Dedifferentiated amniotic fluid mesenchymal stem cell (primary cell): ENCODE results near the gene PLXNA2.

Experiments
- DNase-seq: peaks from one replicate; pipeline ENCODE4 v3.0.0-alpha.2; 2016; ENCODE audit errors: extremely low spot score

Gene PLXNA2

DNA sequence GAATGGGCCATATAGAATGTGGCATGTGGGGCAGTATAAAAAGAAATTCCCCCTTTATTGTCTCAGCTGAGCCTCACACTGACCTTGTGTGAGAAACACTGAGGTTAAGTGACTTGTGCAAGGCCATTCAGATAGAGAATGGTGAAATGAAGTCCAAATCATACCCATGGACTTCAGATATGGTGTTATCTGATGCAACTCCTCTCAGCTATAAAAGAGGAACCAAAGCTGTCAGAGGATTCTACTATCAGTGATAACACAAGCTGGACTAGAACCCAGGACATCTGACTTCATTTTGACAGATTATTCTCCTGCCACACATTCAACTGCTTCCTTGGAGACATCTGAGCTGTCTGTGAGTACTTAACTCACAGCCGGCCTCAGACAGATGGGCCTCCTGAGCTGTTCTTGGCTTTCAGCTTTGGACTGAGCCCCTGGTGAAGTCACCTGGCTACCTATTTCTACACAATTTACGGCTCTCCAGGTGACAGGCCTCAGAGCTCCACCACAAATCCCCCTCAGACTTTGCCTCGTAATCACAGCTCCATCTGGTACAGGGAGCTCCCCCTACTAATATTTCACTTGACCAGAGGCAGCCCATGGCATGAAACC, 104.6 kb downstream of the PLXNA2 start:
- DNase-seq, result no peak

DNA sequence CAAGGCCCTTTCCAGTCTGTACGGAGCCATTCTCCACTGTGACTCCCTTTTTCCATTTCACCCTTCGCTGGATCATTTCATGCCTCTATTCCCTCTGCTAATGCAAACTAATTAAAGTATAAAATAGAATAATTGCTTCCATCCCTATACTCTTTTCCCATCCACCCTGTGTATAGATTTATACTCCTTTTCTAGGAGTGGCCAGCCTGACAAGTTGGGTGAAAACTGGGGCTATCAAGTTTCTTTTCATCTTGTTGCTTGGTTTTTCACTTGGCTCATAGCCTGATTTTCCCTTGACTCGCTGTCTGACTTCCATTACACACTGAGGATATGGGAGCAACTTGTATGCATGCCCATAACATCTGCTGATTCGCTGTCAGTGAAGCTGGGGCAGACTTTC, 107.0 kb downstream of the PLXNA2 start:
- DNase-seq, result no peak

DNA sequence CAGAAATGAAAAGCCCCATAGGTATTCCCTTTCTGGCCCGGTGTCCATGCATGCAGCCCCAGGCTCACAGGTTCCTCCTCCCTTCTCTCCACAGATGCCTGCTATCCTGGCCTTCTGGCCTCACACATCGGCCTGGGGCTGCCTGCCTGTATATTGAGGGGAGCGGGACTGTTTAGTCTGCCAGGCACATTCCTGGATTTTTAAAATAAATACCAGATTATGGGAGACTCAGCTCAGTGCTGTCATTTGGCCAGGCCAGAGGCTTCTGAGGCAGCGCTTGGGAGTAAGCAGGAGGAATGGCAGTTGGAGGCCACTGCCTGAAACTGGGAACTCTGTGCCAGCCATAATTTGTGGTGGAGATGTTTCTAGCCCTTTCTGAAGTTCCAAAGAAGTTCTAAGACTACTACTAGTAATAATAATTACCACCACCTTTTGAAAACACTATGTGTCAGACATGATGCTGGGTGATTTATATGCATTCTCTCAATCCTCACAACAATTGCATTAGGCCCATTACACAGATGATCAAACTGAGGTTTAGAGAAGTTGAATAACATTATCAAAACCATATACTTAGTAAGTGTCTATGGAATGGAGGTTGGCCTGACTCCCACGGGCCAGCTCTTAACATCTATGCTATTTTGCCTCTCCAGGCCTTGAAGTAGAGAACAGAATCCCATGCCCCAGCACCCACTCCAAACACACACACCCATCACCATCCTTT, 107.6 kb downstream of the PLXNA2 start:
- no peak for DNase-seq

DNA sequence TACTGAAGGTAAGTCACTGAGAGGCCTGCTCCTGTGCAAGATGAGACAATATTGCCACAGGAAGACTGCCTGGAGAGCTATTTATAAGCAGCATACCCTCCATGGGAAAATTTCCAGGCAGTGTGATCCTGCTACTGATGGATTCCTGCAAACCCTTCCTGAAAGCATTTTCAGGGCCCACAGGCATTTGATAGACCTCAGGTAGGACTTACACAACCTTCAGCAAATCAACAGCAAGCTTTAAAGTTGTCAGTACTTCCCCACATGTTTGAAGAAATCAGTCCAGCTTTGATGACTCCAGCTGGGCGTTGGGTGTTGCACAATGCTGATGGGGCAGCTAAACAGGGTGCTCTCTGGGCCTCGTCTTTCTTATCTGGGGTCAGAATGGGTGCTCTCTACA, 108.8 kb downstream of the PLXNA2 start:
- no peak for DNase-seq

DNA sequence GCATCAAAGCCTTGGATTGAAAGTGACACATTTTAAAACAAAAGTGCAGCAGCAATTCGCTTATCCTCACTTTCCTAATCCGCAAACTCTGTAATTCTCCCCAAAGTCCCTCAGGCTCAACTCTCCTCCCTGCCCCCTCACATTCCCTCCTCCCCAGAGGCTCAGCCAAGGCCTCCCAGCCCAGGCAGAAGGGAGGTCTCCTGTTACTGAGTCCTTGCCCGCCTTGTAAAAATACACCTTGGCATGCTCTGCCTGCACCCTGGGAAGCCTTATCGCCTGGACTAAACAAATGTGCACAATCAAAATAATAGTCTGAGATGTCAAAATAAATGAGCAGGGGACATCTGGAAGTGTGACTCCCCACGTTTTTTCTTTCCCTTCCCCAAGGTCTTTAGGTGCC, 109.7 kb downstream of the PLXNA2 start:
- DNase-seq, result no peak

DNA sequence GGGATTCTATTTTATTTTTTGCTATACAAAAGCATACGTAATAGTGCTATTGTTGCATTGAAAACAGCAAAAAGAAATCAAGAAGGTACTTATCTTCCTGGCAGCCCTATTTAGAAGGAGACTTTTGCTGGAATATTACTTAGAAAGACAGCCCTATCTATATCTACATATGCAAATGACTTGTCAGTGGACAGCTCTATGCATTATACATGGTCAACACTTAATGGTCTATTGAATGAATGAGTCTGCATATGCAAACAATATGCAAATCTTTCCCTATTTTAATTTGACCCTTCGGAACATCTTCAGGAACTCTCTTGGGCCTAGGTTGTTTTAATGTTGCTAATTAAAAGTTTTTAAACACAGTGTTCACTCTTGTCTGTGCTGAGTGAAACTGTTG, 110.8 kb downstream of the PLXNA2 start:
- no peak for DNase-seq

DNA sequence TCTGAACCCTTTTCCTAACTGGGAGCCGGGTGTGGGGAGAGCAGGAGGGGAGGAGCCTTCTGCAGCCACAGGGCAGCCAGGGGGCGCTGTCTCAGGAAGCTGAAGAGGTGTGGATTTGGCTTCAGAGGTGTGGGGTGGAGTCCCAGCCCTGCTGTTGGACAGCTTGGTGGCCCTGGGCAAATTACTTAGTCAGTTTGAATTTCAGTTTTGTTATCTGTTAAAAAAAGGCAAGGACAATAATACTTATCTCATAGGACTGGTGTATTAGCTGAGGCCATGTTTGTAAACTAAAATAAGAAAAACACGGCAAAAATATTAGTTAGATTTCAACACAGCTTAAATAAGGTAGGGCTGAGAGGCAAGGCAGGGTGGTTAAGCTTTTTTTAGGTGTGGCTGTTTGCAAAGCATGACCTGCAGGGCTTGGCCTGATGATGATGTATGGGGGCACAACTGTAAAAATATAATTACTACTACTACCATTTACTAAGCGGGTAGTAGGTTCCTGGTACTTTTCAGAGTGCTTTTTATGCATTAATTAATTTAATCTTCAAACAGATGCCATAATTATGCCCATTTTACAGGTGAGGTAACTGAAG, 111.8 kb downstream of the PLXNA2 start:
- peak; percentile 64 for DNase-seq

DNA sequence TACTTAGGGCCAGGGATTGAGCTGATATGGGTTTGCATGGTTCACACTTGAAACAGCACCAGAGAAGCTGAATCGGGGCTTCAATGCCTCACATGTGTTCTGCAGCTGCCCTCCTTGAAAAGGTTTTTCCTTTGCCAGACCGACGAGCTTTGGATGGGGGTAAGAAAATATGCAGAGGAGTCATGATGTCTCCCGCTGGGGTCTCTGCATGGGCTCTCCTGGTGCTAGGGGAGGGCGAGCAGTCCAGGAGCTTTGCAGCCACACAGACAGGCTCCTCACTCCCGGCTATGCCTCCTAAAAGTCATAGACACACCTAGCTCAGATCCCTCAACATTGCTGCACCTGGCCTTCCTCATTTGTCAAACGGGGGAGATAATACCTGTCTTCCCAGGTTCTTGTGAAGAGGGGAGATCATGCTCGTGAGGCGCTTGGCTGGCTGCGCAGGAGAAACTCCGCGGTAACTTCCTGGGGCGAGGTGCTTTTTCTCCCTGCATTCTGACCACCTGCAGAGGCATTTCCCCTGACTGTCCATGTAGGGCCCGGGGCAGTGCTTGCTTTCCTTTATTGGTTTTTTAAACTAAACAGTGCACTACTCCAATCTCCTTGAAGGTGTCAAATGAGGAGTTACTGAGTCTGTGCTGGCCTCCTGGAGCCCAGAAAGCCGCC, 112.4 kb downstream of the PLXNA2 start:
- DNase-seq, result no peak

DNA sequence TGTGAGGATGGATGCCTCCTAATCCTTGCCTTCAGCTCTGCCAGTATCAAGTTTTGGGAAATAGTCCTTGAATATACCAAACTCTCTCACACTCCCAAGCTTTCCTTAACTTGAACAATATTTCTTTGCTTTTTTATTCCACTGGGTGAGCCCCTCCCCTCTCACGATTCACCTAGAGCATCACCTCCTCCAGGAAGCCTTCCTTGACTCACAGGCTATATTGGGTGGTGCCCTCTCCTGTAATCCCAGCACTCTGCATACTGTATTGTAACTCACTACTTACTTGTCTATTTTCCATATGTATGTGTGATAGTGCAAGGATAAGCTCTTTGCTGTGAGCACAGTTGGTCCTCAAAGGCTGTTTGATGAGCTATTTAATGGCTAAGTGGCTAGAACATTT, 114.7 kb downstream of the PLXNA2 start:
- no peak for DNase-seq

DNA sequence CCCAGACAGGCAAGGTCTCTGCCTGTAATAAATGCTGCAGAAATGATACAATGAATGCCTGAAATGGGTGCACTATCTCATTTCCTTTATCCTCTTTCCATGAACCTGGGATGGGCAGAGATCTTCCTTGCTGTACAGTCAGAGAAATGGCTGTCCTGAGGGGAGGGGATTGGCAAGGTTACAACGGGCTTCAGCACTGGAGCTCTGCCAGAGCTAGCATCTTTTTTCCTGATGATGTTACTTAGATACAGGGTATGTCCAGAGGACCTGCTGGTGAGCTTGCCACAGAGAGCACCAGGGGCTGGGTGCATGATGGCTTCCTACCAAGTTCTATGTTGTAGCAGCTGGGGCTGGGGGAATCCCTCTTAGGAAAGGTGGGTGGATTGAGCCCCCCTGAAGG, 115.1 kb downstream of the PLXNA2 start:
- DNase-seq, result no peak

DNA sequence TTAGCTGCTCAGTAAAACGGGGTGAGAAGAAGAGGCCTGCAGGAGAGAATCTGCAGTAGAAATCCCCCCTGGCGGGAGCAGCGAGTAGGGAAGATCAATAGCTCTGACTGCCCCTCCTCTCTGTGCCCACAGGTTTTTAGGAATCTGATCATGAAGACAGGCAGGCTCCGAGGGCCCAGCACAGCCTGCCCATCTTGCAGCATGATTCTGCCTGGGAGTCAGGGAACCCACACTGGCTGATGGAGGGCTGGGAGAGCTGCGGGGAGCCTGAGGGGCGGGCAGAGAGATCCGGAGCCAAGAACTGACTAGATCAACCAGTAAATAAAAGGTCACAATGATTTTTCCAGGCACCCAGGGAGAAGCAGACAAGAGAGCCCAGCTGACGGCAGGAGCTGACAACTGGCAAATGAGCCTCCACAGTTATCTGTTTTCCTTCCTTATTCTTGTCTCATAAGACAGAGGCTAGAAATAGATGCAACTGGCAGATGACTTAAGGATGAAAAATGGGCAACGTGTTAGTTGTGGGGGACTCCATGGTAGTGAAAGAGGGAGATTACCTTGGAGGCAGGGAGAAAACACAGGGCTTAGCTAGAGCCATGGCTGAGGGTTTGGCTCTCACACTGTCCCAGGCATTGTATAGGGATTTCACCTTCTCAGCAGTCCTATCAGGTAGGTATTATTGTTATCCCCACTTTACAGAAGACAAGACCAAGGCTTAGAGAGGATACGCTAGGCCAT, 116.2 kb downstream of the PLXNA2 start:
- no peak for DNase-seq

DNA sequence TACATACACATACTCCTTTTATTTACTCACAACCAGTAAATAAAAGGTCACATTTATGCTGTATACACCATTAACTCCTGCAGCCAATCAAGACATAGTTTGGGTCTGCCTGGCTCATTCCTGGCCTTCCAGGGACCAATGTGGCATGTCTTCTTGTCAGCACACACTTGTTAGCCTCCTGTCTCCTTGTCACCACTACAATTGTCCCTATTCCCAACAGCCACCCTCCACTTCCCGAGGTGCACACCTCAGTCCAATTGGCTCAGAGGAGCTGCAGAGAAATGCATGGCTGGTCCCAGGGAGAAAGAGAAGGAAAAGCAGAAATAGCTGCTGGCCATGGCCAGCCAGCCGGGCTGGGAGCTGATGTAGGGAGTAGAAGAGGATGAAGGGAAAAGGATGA, 116.9 kb downstream of the PLXNA2 start:
- no peak for DNase-seq

DNA sequence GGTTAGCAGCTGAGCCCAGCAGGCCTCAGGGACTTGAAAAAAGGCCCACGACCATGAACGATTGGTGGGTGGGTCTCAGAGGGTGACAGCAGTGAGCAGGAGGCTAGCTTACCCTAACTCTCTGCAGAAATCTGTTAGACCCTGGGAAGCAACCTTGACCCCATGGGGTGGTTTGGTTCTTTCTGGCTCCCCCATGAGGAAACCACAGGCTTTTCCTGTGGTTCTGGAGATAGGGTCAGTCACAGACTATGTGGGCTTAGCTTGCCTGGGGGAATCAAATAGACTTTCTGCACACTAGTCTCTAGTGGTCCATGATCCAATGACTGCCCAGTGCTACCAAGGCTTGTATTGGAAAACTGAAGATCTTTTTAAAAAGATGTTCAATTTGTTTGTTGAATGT, 118.1 kb downstream of the PLXNA2 start:
- no peak for DNase-seq

DNA sequence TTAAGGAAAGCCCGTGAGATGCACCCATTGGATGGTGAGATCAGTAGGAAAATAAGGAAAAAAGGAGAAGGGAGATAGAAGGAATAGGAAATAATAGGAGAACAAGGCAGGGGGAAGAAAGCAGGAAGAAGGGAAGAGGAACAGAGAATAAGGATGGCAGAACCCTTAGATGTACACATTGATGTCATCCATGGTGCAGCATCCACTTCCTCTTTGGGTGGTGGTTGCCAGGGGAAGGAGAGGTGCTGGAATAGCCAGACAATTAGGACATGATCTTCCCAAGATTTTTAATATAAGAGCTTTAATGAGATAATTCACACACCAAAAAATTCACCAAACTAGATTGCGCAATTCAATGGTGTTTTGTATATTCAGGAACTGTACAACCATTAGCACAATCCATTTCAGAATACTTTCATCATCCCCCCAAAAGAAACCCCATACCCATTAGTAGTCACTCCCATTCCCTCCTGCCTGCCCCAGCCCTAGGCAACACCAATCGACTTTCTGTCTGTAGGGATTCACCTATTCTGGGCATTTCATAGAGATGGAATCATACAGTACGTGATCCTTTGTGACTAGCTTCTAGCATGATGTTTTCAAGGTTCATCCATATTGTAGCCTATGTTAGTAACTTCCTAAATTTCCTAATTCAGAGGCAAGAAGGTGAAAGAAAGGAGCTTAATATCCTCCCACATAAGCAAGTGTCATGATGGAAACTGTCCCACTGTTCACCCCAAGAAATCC, 121.4 kb downstream of the PLXNA2 start:
- no peak for DNase-seq

DNA sequence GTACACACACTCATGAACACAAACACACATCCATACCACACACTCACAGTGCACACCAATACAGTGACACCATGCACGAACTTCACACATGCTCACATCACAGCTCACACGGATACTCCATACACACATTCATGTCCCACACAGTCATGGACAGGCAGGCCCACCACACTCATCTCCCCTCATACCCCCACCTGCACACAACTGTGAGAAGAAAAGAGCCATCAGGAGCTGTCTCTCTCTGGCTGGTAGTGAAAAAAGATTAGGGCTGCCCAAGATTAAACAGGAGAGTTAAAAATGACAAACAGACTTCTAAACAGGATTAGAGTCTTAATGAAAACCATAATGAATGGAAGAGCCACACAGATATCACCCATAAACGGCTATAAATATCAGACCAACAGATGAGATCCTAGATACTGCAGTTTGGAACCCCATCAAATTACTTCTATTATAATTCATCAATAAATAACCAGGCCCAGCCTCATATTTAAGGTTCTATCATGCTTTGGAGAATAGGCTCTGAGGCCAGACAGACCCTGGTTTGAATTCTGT, 122.3 kb downstream of the PLXNA2 start:
- DNase-seq, result no peak

DNA sequence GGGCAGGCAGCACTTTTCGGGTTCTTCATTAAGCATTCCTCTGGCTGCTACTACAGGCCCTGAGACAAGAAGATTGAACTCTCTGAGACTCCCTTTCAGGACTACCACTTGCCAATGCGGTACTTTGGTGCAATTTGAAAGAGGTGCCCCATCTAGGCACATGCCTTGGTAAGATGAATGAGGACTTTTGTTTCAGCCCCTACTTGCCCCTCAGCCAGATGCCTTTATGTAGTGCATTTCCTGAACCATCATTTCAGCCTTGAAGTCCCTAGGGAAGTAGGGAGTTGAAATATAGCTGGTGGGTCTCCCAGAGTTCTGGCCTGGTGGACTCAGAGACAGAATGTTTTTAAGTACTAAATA, 123.8 kb downstream of the PLXNA2 start:
- DNase-seq, result no peak

DNA sequence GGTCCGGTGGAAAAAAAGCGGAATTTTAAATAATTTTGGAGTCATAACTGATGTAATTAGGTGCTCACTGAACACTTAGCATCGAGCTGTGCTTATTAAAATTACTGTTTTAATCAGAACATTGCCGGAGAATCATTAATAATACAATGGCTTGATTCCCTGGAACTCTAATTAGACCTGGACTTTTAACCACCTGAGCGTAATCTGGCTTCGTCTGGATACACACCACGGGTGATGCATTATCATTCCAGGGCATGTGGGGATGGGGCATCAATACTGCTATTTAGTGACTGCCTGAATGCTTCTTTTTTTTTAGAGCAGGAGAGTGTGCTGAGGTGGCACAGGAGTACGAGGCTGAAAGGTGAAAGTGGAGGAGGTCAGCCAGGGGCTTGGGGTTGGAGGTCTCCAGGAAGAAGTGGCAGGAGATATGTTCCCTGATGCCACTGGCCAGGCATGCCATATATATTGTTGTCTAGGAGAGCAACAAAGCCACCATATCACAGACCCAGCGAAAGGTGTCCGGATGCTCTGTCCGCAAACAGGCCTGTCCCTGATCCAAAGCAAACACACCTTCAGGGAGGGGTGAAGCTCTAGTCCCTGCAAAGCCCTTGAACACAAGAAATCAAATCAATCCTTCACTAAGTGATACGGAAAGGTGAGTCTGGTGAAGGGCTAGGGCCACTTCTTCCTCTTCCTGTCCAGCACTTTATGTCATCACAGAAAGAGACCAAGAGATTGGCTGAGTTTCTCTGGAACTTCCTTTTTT, 125.2 kb downstream of the PLXNA2 start:
- no peak for DNase-seq

DNA sequence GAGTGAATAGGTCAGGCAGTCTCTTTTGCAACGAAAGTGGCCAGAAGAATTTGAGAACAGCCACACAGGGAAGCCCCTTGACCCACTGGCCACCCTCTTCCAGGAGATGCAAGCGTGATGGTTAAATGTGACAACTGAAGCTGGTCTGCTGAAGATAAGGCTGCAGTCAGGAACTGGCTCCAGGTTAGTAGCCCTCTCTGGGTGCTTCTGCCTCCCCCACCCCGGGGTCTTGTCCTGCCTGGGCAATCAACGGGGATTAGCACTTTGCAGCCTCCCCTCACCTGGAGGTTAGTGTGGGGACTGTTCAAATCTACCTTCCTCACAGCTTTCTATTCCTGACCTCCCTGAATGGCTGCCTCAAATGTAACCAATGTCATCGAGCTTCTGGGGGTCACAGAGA, 125.9 kb downstream of the PLXNA2 start:
- no peak for DNase-seq

DNA sequence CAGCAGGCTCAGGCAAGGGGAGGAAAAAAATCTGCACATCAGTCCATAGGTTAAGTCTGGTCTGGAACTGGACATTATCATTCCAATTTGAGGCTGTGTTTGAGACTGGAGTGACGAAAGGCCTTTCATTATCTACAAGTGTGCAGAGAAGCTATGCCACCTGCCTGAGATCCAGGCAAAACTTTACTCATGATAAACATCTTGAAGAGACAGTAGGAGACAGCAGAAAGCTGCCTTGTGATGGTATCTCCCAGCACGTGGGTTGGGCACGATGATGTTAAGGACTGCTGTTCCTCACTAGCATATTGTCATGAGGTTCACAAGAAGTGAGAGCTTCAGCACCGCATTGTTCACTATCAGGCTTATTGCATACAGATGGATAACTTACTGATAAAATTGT, 126.4 kb downstream of the PLXNA2 start:
- DNase-seq, result no peak

DNA sequence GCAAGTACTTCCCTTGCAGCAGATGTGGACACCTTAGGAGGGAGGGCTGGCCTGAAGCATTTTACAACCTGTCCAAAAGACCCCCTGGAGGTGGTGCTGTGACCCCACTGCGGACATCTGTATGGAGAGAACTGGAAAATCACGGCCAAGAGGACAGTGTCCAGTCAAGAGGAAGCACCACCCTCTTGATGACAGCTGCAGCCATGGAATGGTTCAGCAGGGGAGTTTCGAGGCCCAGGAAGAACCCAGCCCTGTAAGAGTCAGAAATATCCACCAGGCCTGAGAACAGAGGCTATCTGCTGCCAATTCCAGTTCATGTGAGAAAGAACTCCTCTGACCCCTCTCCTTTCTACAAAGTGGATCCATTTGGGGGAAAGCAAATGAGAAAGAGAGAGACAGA, 126.8 kb downstream of the PLXNA2 start:
- DNase-seq, result no peak
